GM23248 (cell line): ENCODE measurements around the gene TMEM95.

ENCODE experiments used
- EZH2 ChIP-seq: fragments of 200-600 bp; sonication (generic); IDR thresholded peaks from 2 replicates; pipeline ENCODE4 v1.6.1; 2018; ENCODE audit warnings: antibody characterized with exemption, mild to moderate bottlenecking; ENCODE audit not compliant: insufficient read depth, poor library complexity, severe bottlenecking
- EZH2phosphoT487 ChIP-seq: fragments of 200-600 bp; sonication (generic); IDR thresholded peaks from 2 replicates; pipeline ENCODE4 v1.6.1; 2018; ENCODE audit warnings: antibody characterized with exemption, moderate library complexity, mild to moderate bottlenecking, low read depth; ENCODE audit not compliant: insufficient read depth

DNA sequence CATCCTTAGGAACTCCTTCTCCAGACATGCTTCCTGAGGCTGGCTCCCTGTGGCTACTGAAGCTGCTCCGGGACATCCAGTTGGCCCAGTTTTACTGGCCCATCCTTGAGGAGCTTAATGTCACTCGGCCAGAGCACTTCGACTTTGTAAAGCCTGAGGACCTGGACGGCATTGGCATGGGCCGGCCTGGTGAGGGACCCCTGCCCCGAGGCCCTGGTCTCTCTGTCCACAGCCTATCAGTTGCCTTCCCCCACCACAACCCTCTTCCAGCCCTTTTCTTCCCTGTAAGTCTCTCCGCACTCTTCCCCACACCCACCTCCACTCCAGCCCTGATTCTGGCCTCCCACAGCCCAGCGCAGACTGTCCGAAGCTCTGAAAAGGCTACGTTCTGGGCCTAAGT lies 27.9 kb downstream of the TMEM95 start:
- TF ChIP-seq EZH2phosphoT487 (no peak), EZH2 (no peak)
